OCI-LY1 (cell line): Measurements from ENCODE around the gene HOXA3.

ENCODE experiments used
- H2AFZ ChIP-seq: fragments of 200-600 bp; sonication (generic), shearing (Covaris generic); 2 replicates; pipeline ENCODE4 v1.6.0; 2014; ENCODE audit warnings: antibody characterized with exemption, mild to moderate bottlenecking, low read length
- H3F3A ChIP-seq: fragments of 200-600 bp; sonication (generic), shearing (Covaris generic); 2 replicates; pipeline ENCODE4 v1.6.0; 2014; ENCODE audit warnings: mild to moderate bottlenecking, antibody characterized with exemption, low read length, moderate library complexity; ENCODE audit not compliant: insufficient read depth
- H3K27ac ChIP-seq: fragments of 200-600 bp; sonication (generic); 2 replicates; pipeline ENCODE4 v1.5.1; 2014; ENCODE audit warnings: low read length, mixed run types, mild to moderate bottlenecking, low read depth; ENCODE audit not compliant: poor library complexity, severe bottlenecking
- H3K27me3 ChIP-seq: fragments of 200-600 bp; sonication (generic); 2 replicates; pipeline ENCODE4 v1.6.0; 2014; ENCODE audit warnings: antibody characterized with exemption, mild to moderate bottlenecking, low read length, moderate library complexity; ENCODE audit not compliant: insufficient read depth
- H3K36me3 ChIP-seq: fragments of 200-600 bp; sonication (generic); 2 replicates; pipeline ENCODE4 v1.6.1; 2014; ENCODE audit warnings: mild to moderate bottlenecking, antibody characterized with exemption, low read length, moderate library complexity, mixed read lengths; ENCODE audit not compliant: insufficient read depth
- H3K4me1 ChIP-seq: fragments of 200-600 bp; sonication (generic); 2 replicates; pipeline ENCODE4 v1.5.1; 2014; ENCODE audit warnings: mild to moderate bottlenecking, low read length, moderate library complexity; ENCODE audit not compliant: insufficient read depth, severe bottlenecking
- H3K4me2 ChIP-seq: fragments of 200-600 bp; sonication (generic), shearing (Covaris generic); 2 replicates; pipeline ENCODE4 v1.6.1; 2014; ENCODE audit warnings: low read length
- H3K4me3 ChIP-seq: fragments of 200-600 bp; sonication (generic); 2 replicates; pipeline ENCODE4 v1.5.1; 2014; ENCODE audit warnings: low read length, low read depth, mild to moderate bottlenecking, mixed read lengths; ENCODE audit not compliant: poor library complexity, severe bottlenecking
- H3K79me2 ChIP-seq: fragments of 200-600 bp; shearing (Covaris generic); 2 replicates; pipeline ENCODE4 v1.6.1; 2016; ENCODE audit warnings: mixed run types, low read length, mixed read lengths; ENCODE audit not compliant: insufficient read depth
- H3K9ac ChIP-seq: fragments of 200-600 bp; sonication (generic), shearing (Covaris generic); 2 replicates; pipeline ENCODE4 v1.6.1; 2014; ENCODE audit warnings: mild to moderate bottlenecking, low read length, mixed read lengths
- H3K9me2 ChIP-seq: fragments of 200-600 bp; sonication (generic), shearing (Covaris generic); 2 replicates; pipeline ENCODE4 v1.6.1; 2014; ENCODE audit warnings: low read depth, mild to moderate bottlenecking, low read length, mixed read lengths
- H3K9me3 ChIP-seq: fragments of 200-600 bp; shearing (Covaris generic); 2 replicates; pipeline ENCODE4 v1.6.1; 2014; ENCODE audit warnings: low read length, mixed read lengths
- H4K20me1 ChIP-seq: fragments of 200-600 bp; sonication (generic), shearing (Covaris generic); 2 replicates; pipeline ENCODE4 v1.6.0; 2016; ENCODE audit warnings: mild to moderate bottlenecking, low read length; ENCODE audit not compliant: insufficient read depth
- CTCF ChIP-seq: fragments of 200-600 bp; sonication (generic), shearing (Covaris generic); IDR thresholded peaks from 2 replicates; pipeline ENCODE4 v1.5.1; 2017; ENCODE audit warnings: mild to moderate bottlenecking, antibody characterized with exemption, low read length, moderate library complexity, mixed read lengths
- EZH2 ChIP-seq: fragments of 200-600 bp; sonication (generic), shearing (Covaris generic); IDR thresholded peaks from 2 replicates; pipeline ENCODE4 v1.8.0; 2017; ENCODE audit warnings: borderline replicate concordance, mixed run types, mild to moderate bottlenecking, antibody characterized with exemption, low read length, moderate library complexity, mixed read lengths

The HOXA3 gene

GRCh38 chr7:27173511-27173955 is 21.1 kb upstream of the HOXA3 start:
- no peak for TF ChIP-seq EZH2
- TF ChIP-seq CTCF: no peak
- Histone ChIP-seq H3F3A (no peaks in the 10 kb centered on the region), H3K4me1 (peaks cover 16% of the 10 kb centered on the region), H3K36me3 (no peaks in the 10 kb centered on the region), H3K9me3 (no peaks in the 10 kb centered on the region), H3K4me3 (peak overlapping the region; percentile 67), H3K9ac (peak overlapping the region; percentile 61), H3K4me2 (peak overlapping the region; percentile 90), H3K27ac (no peak overlapping the region), H3K79me2 (no peaks in the 10 kb centered on the region), H2AFZ (peak overlapping the region; percentile 13; the same call in 1 of the 2 replicates), H3K27me3 (peaks cover 9% of the 10 kb centered on the region; the same call in 1 of the 2 replicates), H4K20me1 (no peaks in the 10 kb centered on the region), H3K9me2 (no peaks in the 10 kb centered on the region)

GRCh38 chr7:27172823-27173510 is 20.6 kb upstream of the HOXA3 start:
- peaks cover 16% of the 10 kb centered on the region for H3K4me1 ChIP-seq
- no peak overlapping the region for H3K27ac ChIP-seq
- no peaks in the 10 kb centered on the region for H3K79me2 ChIP-seq
- no peaks in the 10 kb centered on the region for H3K9me3 ChIP-seq
- H3K36me3 ChIP-seq: no peaks in the 10 kb centered on the region
- H3K9ac ChIP-seq: peak overlapping the region; percentile 61
- TF ChIP-seq CTCF (no peak), EZH2 (no peak)
- peak overlapping the region; percentile 90 for H3K4me2 ChIP-seq
- peak overlapping the region; percentile 13; the same call in 1 of the 2 replicates for H2AFZ ChIP-seq
- H3K9me2 ChIP-seq: no peaks in the 10 kb centered on the region
- H3K27me3 ChIP-seq: peaks cover 9% of the 10 kb centered on the region; the same call in 1 of the 2 replicates
- H3K4me3 ChIP-seq: peak overlapping the region; percentile 67
- no peaks in the 10 kb centered on the region for H4K20me1 ChIP-seq
- H3F3A ChIP-seq: no peaks in the 10 kb centered on the region

GRCh38 chr7:27172315-27172774 is 20.0 kb upstream of the HOXA3 start:
- H3K4me1 ChIP-seq: peaks cover 16% of the 10 kb centered on the region
- TF ChIP-seq CTCF (no peak), EZH2 (no peak)
- no peaks in the 10 kb centered on the region for H4K20me1 ChIP-seq
- H3K27ac ChIP-seq: no peak overlapping the region
- H3K9me2 ChIP-seq: no peaks in the 10 kb centered on the region
- peak overlapping the region; percentile 90; the same call in 1 of the 2 replicates for H3K4me2 ChIP-seq
- no peaks in the 10 kb centered on the region for H3F3A ChIP-seq
- no peaks in the 10 kb centered on the region for H3K79me2 ChIP-seq
- no peak overlapping the region for H2AFZ ChIP-seq
- H3K4me3 ChIP-seq: peak overlapping the region; percentile 67
- no peaks in the 10 kb centered on the region for H3K9me3 ChIP-seq
- H3K27me3 ChIP-seq: peaks cover 9% of the 10 kb centered on the region; the same call in 1 of the 2 replicates
- no peak overlapping the region; the same call in 1 of the 2 replicates for H3K9ac ChIP-seq
- no peaks in the 10 kb centered on the region for H3K36me3 ChIP-seq
